Measurements from ENCODE around the gene XPOT. TPM values are rescaled to one million over a fixed set of nuclear protein-coding genes. Genes with fewer than 3 reads are reported as not detected.

The XPOT gene
- polyA plus RNA-seq, 1 donor from 2014 or later = 50.8 TPM

- Histone ChIP-seq H2AFZ (ENCODE audit: low read depth, low read length) (no peak overlapping the region), H3K9ac (ENCODE audit: low read length) (no peak overlapping the region), H3K27me3 (ENCODE audit: insufficient read depth, low read depth, low read length) (no peaks in the 10 kb centered on the region), H3K4me3 (ENCODE audit: low read length) (no peak overlapping the region), H3K79me2 (replicated peaks; ENCODE audit: insufficient read depth, low read length) (no peaks in the 10 kb centered on the region), H3K27ac (ENCODE audit: low read length) (no peak overlapping the region), H3K36me3 (ENCODE audit: insufficient read depth, low read length) (no peaks in the 10 kb centered on the region), H3K9me3 (ENCODE audit: low read length) (no peaks in the 10 kb centered on the region), H3K9me2 (ENCODE audit: insufficient read depth, low read length) (no peaks in the 10 kb centered on the region), H3K4me2 (ENCODE audit: low read length) (no peak overlapping the region), H3F3A (ENCODE audit: insufficient read depth, low read length, poor library complexity, severe bottlenecking) (no peaks in the 10 kb centered on the region), H4K20me1 (ENCODE audit: insufficient read depth) (no peaks in the 10 kb centered on the region)
- no peak for TF ChIP-seq REST (IDR thresholded peaks at IDR 0.05; ENCODE audit: borderline replicate concordance)
- TF ChIP-seq SMC3 (conservative IDR thresholded peaks at IDR 0.05; ENCODE audit: poor library complexity) = no peak
- no peak for TF ChIP-seq EZH2 (IDR thresholded peaks at IDR 0.05; ENCODE audit: borderline replicate concordance, insufficient read depth, low read length, poor library complexity, severe bottlenecking)
- no peak for TF ChIP-seq POLR2AphosphoS5 (IDR thresholded peaks at IDR 0.05)
- TF ChIP-seq MXI1 (conservative IDR thresholded peaks at IDR 0.05; ENCODE audit: poor library complexity, severe bottlenecking) = no peak
- no peak for TF ChIP-seq CTCF (IDR thresholded peaks at IDR 0.05; ENCODE audit: poor library complexity, severe bottlenecking)
Measured at GRCh38 chr12:64385468-64385867, 18.7 kb upstream of the XPOT start.

GRCh38 chr12:64387197-64387816 lies 16.9 kb upstream of the XPOT start:
- no peaks in the 10 kb centered on the region for H3K27me3 ChIP-seq (ENCODE audit: insufficient read depth, low read depth, low read length)
- no peak for TF ChIP-seq MXI1 (conservative IDR thresholded peaks at IDR 0.05; ENCODE audit: poor library complexity, severe bottlenecking)
- no peak for TF ChIP-seq EP300 (conservative IDR thresholded peaks at IDR 0.05; ENCODE audit: poor library complexity, severe bottlenecking)

GRCh38 chr12:64389154-64389553 lies 15.0 kb upstream of the XPOT start:
- Histone ChIP-seq H3K9me3 (ENCODE audit: low read length) (no peaks in the 10 kb centered on the region), H3K4me2 (ENCODE audit: low read length) (no peak overlapping the region), H4K20me1 (ENCODE audit: insufficient read depth) (no peaks in the 10 kb centered on the region)

More at GRCh38 chr12:64387197-64387816, 16.9 kb upstream of the XPOT start:
- Histone ChIP-seq H3K9ac (ENCODE audit: low read length) (no peak overlapping the region), H3K4me3 (ENCODE audit: low read length) (no peak overlapping the region), H3K9me3 (ENCODE audit: low read length) (no peaks in the 10 kb centered on the region), H3K9me2 (ENCODE audit: insufficient read depth, low read length) (no peaks in the 10 kb centered on the region), H4K20me1 (ENCODE audit: insufficient read depth) (no peaks in the 10 kb centered on the region), H3F3A (ENCODE audit: insufficient read depth, low read length, poor library complexity, severe bottlenecking) (no peaks in the 10 kb centered on the region), H3K36me3 (ENCODE audit: insufficient read depth, low read length) (no peaks in the 10 kb centered on the region), H3K4me2 (ENCODE audit: low read length) (no peak overlapping the region), H3K27ac (ENCODE audit: low read length) (no peak overlapping the region), H2AFZ (ENCODE audit: low read depth, low read length) (no peak overlapping the region), H3K79me2 (replicated peaks; ENCODE audit: insufficient read depth, low read length) (no peaks in the 10 kb centered on the region)

More at GRCh38 chr12:64389154-64389553, 15.0 kb upstream of the XPOT start:
- Histone ChIP-seq H3K27me3 (ENCODE audit: insufficient read depth, low read depth, low read length) (no peaks in the 10 kb centered on the region), H3F3A (ENCODE audit: insufficient read depth, low read length, poor library complexity, severe bottlenecking) (no peaks in the 10 kb centered on the region), H2AFZ (ENCODE audit: low read depth, low read length) (no peak overlapping the region), H3K27ac (ENCODE audit: low read length) (no peak overlapping the region), H3K4me3 (ENCODE audit: low read length) (no peak overlapping the region), H3K36me3 (ENCODE audit: insufficient read depth, low read length) (no peaks in the 10 kb centered on the region), H3K9ac (ENCODE audit: low read length) (no peak overlapping the region), H3K79me2 (replicated peaks; ENCODE audit: insufficient read depth, low read length) (no peaks in the 10 kb centered on the region), H3K9me2 (ENCODE audit: insufficient read depth, low read length) (no peaks in the 10 kb centered on the region)
- TF ChIP-seq EP300 (conservative IDR thresholded peaks at IDR 0.05; ENCODE audit: poor library complexity, severe bottlenecking) (no peak), EZH2 (IDR thresholded peaks at IDR 0.05; ENCODE audit: borderline replicate concordance, insufficient read depth, low read length, poor library complexity, severe bottlenecking) (no peak), REST (IDR thresholded peaks at IDR 0.05; ENCODE audit: borderline replicate concordance) (no peak), CTCF (IDR thresholded peaks at IDR 0.05; ENCODE audit: poor library complexity, severe bottlenecking) (no peak)

All from neural cell (in vitro differentiated cells).